Activated effector memory CD4-positive, alpha-beta T cell treated with Interleukin-2 at 50 U/mL for 16 hours (primary cell): ENCODE results near the gene XAGE5.
"Not testable (repeated sequence)": the region's sequence is repeated elsewhere in the genome, so short reads cannot be mapped to it uniquely, and the experiment has no call there.

Experiments
- DNase-seq: peaks from one replicate; pipeline ENCODE4 v3.0.0-alpha.2; 2020

The XAGE5 gene

DNA sequence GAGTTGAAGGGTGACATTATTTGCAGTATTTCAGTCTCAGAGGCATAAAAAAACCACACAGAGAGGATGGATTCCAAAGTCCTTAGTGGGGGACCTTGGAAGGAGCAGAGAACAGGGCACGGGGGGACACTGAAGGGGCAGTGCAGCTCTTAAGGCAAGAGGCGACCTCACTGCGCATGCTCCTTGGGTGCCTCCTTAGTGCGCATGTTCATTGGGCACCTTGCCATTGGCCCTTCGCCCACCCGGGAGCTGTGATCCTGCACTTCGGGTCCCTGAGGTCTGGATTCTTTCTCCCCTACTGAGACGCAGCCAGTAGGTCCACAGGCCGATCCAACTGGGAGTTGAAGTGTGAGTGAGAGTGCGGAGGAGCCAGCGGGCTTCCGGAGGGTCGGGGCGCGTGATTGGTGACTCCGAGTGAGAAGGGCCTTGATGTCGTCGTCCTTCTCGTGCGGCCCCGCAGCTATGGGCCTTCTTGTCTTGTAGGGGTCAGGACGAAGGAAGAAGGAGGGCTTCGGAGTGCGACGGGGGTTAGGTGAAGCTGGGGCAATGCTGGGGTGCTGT, at the start of gene XAGE5:
Gene XAGE5, plus strand, starts transcription at position 223 of the 561 bp plus-strand sequence. CDS start 1,280 bp downstream, outside the sequence.
- DNase-seq: no peak

DNA sequence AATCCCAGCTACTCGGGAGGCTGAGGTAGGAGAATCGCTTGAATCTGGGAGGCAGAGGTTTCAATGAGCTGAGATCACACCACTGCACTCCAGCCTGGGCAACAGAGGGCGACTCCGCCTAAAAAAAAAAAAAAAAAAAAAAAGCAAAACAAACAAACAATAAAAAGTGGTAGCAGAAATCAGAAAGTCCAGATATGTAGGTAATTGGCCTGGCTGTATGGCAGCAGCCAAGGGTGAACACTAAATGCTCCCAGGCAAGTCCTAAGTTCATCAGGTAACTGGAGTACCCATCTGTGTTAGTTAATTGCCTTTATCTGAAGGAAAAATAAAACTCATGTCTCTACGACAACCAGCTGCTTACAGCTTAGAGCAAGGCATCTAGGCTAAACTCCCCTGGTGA, 45.1 kb upstream of the XAGE5 start:
- not testable (repeated sequence) for DNase-seq

GRCh38 chrX:52773504-52773903, 37.6 kb upstream of the XAGE5 start:
- not testable (repeated sequence) for DNase-seq

DNA sequence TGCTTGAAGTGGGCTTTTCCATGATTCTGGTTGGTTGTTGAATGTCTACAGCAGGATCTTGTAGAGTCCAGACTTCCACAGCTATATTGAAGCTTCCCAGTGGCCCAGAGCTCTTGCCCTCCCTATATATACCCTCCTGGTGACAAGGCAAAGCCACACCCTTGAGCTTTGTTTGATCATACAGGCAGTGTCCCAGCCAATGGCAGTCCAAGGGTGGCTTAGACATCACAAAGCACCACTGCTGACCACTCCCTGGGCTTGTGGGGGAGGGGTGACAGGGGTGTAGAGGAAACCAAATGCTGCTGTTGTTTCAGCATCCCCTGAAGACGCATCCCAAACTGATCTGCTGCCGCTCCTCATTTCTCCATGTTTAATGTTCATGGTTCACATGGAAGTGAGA, 13.8 kb upstream of the XAGE5 start, which contains the start of gene SPANXN5:
Gene SPANXN5, minus strand, starts transcription at position 101 of the 400 bp plus-strand sequence. Its CDS starts 79 bp downstream, at position 22.
- DNase-seq: not testable (repeated sequence)

DNA sequence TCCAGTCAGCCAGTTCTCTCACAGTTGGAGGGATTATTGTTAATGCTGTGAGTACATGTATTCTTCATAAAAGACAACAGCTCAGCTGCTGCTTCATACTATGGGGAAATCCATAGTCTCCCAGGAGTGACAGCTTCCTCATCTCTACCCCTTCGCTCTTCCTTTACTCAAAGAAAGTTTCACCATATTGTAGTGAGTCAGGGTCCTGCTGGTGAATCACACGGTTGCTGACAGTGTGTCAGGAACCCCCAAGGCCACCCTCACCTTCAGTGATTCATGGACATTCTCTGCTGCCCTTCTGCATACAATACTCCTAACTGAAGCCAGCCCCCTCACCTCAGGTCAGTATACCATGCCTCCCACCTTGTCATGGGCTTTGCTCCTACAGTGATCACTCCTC, 6.2 kb upstream of the XAGE5 start:
- not testable (repeated sequence) for DNase-seq

- no peak for DNase-seq
Measured at GRCh38 chrX:52819788-52820187, 8.7 kb downstream of the XAGE5 start.

GRCh38 chrX:52821079-52821760, 10.1 kb downstream of the XAGE5 start:
- no peak for DNase-seq

DNA sequence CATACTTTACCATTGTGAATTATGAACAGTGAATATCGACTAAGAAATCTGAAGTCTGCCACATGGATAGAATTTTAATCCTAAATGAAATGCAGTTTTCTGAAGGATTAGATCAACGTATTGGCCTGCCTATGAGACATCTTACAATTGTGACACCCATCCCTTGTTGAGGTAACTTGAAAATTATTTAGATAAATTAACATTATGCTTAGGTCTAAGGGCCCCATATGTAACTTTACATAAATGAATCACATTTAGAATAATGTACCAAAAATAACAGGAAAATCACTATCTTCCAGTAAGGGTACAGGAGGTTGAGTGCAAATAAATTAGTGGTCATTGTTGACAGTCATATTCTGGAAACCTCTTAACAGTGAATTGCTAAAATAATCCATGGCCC, 13.5 kb downstream of the XAGE5 start:
- no peak for DNase-seq

DNA sequence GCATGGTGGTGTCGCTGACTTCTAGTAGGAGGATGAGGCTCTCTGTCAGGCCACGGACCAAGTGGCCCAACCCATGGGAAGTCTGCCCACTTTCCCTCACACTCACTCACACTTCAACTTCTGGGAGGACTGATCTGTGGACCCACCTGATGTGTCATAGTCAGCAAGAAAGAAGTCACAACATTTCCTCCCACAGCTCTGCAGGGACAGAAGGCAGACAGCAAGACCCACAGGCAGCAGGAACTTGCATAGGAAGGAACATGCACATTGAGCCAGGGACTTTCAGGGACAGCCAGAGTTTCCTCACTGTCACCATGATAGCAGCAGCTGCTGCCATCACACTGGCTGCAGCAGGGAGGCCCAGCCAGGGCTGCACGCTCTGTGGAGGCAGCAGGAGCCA, 19.5 kb downstream of the XAGE5 start:
- no peak for DNase-seq

- no peak for DNase-seq
Measured at GRCh38 chrX:52839137-52839536, 28.1 kb downstream of the XAGE5 start.

DNA sequence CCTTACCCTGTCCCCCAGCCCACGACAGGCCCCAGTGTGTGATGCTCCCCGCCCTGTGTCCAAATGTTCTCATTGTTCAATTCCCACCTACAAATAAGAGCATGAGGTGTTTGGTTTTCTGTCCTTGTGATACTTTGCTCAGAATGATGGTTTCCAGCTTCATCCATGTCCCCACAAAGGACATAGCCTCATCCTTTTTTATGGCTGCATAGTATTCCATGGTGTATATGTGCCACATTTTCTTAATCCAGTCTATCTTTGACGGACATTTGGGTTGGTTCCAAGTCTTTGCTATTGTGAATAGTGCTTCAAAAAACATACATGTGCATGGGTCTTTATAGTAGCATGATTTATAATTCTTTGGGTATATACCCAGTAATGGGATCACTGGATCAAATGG, 32.5 kb downstream of the XAGE5 start:
- DNase-seq: not testable (repeated sequence)

- DNase-seq: no peak
Measured at GRCh38 chrX:52852110-52852860, 41.2 kb downstream of the XAGE5 start.

DNA sequence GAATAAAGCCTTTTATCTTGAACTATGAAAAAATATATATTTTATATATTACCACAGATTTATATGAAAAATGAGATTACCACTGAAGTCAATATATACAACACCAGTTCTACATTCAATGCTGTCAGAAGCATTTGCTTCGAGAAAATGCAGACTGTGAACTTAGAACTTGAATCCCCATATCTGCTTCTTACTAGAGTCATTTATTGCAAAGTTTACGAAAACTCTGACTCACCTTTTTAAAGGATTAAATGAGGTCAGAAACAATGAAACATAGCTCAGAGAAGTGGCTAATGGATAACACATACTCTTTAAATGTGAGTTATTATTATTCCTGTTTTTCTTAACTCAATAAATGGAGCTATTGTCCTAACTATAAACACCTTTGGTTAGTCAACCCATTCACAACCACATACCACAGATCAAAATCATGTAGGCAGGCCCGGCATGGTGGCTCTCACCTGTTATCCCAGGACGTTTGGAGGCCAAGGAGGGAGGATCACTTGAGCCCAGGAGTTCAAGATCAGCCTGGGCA, 46.0 kb downstream of the XAGE5 start:
- DNase-seq: not testable (repeated sequence)

DNA sequence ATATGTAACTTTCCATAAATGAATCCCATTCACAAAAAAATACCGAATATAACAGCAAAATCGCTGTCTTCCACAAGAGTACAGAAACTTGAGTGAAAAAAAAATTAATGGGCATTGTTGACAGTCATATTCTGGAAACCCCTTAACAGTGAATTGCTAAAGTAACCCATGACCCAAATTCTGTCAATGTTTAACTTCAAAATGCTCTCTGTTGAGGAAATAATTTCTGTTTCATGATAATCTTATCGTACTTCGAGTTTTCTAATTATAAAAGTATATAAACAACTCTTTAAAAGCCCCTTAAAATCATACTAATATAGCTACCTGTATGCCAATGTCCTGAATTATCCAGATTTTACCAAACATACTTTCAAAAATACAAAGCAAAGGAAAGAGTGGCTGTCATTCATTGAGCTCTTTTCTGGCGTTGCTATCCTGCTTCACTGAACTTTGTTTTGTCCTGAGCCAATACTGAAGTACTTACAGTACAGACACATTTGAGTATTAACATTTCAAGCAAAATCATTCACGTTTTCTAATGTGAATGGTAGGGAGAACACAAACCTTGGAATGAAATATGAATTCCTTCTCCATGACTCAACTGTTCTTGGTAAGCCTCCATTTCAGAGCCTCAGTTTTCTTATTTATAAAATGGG, 54.4 kb downstream of the XAGE5 start:
- DNase-seq: no peak
